Cardiac septum (tissue), 1 donor: Measurements from ENCODE around the gene ACSS1. TPM values are rescaled to one million over a fixed set of nuclear protein-coding genes. Genes with fewer than 3 reads are reported as not detected.
A peak's percentile ranks its signal among the peaks of the same experiment; 100 is the strongest.
"Not testable (repeated sequence)": the region's sequence is repeated elsewhere in the genome, so short reads cannot be mapped to it uniquely, and the experiment has no call there.

ENCODE experiments used
- DNase-seq: peaks from one replicate; pipeline ENCODE4 v3.0.0-alpha.2; 2020; ENCODE audit warnings: low spot score
- intact Hi-C: fragments of 100-400 bp; cut with DNase I; formaldehyde crosslinking; loops from one replicate; pipeline ENCODE4 v1.14.0; 2022
- total RNA-seq: library from RNA; stranded (reverse); fragmentation: NEBNext Ultra II Directional; extraction: Animal tissue kit (Norgen Biotek cat#: 25700); gene quantifications from one replicate; pipeline ENCODE4 v1.2.1, GENCODE V29; 2021
- donor health status: DM: no; HTN: no; CAD: no.

Gene ACSS1
- total RNA-seq, 1 donor from 2014 or later = 47.6 TPM

DNA sequence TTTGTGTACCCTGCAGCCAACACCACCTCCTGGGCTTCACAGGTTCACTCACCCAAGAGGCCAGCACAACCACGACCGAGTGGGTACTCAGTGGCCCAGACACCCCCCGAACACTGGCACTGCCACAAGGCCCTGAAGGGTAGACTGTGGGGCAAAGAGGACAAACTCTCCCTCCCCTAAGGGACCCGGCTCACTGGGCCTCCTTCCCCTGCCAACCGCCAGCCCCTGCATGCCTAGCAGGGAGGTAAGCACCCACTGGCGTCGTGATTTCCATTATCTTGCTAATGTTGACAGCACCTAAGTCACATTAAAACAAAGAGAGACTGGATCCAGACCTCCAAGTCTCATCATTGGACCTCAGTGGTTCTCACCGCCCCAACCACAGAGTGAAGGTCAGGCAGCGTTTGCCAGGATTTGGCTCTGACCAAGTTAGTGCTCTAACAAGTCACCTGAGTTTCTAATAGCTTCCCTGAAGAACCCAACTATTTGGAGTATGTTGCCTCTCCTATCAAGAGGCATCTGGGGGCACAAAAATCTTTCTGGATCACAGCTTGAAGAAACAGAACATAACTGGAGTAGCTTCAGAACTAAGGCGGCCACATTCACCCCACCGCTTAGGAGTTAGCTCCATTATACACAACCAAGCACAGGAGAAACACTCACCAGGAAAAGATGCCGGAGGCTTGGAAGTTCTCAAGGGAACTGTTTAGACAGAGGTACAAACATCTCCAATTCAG lies 51.3 kb downstream of the ACSS1 start:
- peak; percentile 66 for DNase-seq
- intact Hi-C loops = no loop called here

DNA sequence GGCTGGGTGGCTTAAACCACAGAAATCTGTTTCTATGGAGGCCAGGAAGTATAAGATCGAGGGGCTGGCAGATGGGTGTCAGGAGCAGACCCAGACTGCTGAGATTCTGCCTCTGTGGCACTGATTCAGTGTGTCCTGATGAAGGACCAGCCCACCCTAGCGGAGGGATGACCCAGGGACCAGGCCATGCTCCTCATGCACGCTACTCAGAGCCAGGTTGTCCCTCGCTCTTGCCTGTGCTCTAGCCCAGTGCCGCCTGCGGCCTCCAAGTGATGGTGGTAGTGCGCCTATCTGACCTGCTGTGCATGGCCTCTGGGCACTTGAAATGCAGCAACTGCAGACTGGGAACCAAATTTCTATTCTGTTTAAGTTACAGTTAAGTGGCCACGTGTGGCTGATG lies 52.3 kb downstream of the ACSS1 start:
- intact Hi-C loops = loop anchor here (2.0 kb wide), 1 partner anchor 15 kb away; no protein-coding TSS in a partner anchor
- peak; percentile 74 for DNase-seq

DNA sequence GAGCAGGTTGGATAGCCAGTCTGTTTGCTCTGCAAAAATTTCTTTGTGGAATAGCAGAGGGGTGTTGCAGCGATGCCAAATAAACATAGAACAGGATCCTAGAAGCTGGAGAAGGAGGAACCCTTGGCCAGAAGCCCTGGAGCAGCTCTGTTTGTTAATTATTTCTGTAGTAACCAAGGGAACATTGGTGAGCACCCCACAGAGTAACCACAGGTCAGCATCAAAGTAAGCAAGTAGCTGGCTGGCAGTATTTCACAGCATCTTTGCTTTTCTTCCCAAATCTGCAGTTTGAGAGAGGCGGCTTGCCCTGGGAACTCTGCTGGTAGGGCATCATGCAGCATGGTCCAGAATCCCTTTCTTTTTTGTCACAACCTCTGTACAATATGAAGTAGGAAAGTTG lies 52.7 kb downstream of the ACSS1 start:
- DNase-seq = peak; percentile 36
- intact Hi-C loops = loop anchor here (2.0 kb wide), 1 partner anchor 16 kb away; no protein-coding TSS in a partner anchor

DNA sequence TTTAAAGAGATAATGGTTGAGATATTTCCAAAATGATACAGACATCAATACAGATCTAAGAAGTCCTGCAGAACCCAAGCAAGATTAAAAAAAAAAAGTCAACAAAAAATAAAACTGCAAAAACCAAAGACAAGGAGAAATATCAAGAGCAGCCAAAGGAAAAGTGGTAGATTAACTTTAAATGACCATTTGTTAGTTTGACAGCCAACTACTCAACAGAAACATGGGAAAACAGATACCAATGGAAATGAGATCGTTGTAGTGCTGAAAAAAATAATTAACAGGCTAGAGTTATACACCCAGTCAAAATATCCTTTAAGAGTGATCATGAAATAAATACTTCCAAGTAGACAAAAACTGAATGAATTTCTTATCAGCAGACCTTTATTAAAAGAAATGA lies 54.9 kb downstream of the ACSS1 start:
- intact Hi-C loops = no loop called here
- no peak for DNase-seq

DNA sequence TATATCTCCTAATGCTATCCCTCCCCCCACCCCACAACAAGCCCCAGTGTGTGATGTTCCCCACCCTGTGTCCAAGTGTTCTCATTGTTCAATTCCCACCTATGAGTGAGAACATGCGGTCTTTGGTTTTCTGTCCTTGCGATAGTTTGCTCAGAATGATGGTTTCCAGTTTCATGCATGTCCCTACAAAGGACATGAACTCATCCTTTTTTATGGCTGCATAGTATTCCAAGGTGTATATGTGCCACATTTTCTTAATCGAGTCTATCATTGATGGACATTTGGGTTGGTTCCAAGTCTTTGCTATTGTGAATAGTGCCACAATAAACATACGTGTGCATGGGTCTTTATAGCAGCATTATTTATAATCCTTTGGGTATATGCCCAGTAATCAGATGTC lies 56.6 kb downstream of the ACSS1 start:
- DNase-seq, intact Hi-C loops: not testable (repeated sequence)

DNA sequence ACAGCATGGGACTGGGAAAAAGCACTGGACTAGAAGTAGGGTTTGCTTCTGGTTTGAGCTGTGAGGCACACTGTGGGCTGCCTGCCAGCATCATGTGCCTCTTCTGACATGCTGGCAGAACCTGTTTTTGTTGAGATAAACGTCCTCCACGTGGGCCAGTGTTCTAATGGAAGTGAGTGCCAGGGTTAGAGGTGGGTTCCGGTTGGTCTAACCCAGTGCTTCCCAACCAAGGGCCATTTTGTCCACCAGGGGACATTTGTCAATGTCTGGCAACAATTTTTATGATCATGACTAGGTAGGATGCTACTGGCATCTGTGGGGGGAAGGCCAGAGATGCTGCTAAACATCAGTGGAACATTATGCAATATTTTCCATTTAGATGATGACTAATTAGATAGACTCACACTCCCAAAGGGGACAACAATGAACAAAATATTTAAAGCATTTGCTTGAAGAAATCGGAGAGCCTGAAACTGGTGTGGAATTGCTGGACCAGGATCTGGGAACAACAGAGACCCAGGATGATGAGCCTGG lies 57.6 kb downstream of the ACSS1 start:
- DNase-seq = peak; percentile 73
- intact Hi-C loops = no loop called here

DNA sequence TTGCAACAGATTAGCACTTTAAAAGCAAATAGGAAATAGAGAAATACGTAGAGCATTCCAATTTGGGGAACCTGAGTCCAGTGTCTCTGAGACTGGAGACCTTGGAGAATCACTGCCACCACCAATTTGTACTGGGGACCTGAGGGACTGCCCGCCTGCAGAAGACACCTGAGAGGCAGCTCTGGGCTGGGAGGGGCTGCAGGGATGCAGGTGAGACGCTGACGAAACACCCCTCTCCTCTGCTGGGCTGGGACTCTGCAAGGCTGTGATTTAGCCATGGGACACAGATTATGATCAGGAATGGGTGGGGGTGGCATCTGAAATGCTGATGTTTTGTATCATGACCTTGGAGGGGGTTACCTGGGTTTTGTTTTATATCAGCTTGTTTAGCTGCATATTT lies 58.4 kb downstream of the ACSS1 start:
- intact Hi-C loops = no loop called here
- peak; percentile 38 for DNase-seq

DNA sequence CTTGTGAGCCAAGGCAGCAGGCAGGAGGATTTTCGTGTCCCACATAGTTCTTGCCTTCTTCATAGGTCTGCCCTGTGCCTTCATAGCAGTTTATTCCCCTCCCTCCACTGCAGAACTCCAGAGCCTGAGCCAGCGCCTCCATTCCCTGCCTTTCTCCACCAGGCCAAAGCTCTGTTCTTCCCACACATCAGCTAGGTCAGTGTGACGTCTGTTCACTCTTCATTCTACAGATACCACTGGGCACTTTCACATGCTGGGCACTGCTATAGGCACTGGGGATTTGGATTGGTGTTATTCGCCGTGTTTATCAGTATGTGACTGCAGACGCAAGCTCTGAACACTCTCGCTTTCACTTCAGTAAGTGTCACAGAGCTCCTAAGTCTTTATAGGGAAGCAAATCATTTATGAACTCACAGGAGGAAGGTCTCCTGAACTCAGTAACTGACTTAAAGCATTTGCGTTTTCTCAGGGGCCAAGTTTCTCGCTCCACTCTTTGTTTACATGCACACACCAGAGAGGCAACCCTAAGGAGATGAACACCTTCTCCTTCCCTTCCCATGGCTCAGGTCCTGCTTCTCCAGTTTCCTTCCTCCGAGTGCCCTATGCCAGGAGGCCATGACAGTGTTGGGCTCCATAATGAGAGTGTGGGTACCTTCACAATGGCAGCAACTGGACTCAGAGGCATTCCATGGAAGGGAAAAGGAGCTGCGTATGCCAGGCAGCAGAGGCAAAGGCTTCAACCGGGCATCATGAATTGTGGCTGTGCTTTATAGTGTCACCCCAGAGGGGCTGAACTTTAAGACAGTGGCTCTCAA lies 59.1 kb downstream of the ACSS1 start:
- peak; percentile 33 for DNase-seq
- intact Hi-C loops = no loop called here

DNA sequence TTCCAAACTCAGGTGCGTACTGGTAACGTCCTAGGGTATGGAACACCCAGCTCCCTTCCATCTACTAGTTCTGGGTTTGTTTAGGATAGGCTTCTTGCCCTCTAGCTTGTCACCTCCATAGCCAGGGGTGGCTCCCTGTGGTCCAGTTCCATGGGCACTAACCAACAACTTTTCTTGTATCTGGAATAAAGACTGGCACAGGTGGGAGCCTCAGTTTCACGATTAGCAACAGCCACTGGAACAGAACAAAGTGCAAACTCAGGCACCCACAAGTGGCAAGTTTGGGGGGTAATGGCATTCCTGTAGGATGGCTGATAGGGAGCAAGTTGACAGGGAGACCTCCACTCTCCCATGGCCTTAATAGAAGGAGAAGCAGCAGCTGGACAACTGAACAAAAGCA lies 59.8 kb downstream of the ACSS1 start:
- intact Hi-C loops = no loop called here
- DNase-seq = peak; percentile 27

DNA sequence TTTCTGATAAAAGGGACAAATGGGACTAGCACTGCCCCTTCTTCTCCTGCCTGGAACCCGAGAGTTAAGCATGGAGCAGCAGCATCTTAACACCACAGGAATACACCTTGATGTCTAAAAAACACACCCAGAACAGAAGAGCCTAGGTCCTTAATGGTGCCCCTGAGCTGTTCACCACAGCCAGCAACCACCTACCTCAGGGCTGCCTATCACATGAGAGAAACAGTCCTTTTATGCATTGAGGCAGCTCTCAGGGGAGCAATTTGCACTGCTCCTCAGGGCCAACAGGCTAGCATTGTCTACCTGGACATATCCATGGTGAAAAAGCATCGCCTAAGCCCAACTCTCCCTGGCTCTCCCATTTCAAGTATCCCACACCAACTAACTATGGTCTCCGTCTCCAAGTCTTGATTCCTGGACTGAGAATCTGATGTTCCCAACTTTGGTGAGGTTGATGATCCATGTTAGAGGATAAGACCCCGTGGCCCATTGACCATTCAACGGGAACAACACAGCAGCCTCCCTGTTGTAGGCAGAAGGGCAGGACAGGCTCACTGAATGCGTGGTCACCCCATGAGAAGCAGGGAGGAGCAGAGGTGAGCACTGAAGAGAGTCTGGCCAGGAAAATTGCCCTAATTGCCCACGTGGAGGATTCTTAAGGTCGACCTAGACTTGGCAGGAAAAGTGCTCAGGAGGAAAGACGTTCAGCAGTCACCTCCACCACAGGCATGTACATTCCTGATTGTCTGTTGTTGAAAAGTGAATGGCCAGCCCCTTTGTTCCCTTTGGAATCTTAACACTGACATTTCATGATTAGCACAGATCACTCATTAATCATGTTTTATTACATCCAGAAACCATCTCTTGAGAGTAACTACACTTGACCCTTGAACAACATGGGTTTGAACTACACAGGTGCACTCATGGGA lies 61.2 kb downstream of the ACSS1 start:
- peak; percentile 51 for DNase-seq
- intact Hi-C loops = no loop called here

DNA sequence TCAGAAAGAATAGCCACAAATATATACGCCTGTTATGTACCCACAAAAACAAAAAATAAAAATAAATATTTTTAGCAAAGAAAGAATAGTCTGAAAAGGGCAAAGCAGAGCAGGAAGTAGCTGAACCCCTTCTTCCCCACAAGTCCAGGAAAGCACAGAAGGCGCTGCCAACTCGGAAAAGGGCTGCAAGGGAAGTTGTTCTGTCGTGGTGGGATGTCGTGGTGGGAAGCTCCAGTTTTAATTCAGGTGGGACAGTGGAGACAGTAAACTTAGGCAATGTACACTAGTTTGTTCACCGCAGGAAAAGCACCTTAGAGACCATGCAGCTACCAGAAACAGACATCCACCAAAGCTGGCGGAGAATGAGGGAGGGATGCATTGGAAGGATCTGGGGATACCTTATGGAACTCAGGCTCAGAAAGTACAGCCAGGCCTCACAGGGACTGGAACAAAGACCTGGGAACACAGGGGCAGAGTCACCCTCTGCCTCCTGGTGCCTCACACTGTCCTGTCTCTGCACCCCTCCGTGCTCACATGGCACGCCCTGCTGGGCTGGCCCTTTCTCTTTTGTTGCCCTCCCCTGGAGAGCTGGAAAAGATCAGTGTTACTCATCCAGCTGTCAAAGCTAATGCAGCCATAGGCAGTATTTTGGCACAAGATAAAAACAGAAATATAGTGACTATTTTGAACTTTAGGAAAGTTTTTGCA lies 62.0 kb downstream of the ACSS1 start:
- intact Hi-C loops = loop anchor here (2.0 kb wide), 1 partner anchor 251 kb away; no protein-coding TSS in a partner anchor
- peak; percentile 70 for DNase-seq

DNA sequence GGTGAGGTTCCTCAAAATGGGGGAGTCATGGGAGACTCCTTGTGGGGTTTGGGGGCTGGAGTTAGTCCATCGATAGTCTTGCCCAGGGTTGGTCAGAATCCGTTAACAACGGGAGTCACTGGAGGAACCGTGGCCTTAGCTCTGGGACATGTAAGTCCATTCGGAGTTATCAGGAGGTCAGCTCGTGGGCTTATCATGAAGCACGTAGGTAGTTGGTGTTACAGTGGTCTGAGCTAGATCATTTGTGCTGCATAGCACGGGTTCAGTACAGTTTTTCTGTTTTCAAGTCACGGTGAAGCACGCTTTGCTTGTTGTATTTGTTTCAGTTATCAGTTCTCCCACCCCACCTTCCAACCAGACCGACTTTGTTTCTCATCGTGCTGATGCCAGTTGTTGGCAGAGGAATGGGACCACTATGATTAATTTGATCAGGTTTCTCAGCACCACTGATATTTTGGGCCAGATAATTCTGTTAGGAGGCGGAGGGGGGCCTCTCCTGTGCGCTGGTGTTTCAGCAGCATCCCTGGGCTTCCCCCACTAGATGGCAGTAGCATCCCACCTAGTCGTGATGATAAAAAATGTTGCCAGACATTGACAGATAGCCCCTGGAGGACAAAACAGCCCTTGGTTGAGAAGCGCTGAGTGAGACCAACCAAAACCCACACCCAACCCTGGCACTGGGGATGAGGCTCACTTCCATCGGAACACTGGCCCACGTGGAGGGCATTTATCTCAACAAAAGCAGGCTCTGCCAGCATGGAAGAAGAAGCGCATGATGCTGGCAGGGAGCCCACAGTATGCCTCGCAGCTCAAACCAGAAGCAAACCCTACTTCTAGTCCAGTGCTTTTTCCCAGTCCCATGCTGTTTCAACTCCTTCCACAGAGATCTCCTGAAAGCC lies 63.2 kb downstream of the ACSS1 start:
- intact Hi-C loops = loop anchor here (1.0 to 5.0 kb wide), 3 partner anchors 71 to 403 kb away; no protein-coding TSS in a partner anchor
- peak; percentile 87 for DNase-seq

DNA sequence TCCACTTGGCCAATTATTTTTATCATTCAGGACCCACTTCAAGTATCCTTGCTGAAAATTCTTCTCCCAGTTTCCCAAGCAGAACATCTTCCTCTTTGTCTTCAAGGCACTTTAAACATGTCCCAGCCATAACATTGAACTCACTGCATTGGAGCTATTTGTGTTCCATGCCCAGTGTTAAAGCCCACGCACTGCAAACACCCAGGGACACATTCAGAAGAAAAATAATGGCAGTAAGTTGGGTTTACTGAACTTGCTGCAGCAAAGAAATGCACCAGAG lies 63.8 kb downstream of the ACSS1 start:
- intact Hi-C loops = loop anchor here (1.0 to 5.0 kb wide), 3 partner anchors 71 to 403 kb away; no protein-coding TSS in a partner anchor

DNA sequence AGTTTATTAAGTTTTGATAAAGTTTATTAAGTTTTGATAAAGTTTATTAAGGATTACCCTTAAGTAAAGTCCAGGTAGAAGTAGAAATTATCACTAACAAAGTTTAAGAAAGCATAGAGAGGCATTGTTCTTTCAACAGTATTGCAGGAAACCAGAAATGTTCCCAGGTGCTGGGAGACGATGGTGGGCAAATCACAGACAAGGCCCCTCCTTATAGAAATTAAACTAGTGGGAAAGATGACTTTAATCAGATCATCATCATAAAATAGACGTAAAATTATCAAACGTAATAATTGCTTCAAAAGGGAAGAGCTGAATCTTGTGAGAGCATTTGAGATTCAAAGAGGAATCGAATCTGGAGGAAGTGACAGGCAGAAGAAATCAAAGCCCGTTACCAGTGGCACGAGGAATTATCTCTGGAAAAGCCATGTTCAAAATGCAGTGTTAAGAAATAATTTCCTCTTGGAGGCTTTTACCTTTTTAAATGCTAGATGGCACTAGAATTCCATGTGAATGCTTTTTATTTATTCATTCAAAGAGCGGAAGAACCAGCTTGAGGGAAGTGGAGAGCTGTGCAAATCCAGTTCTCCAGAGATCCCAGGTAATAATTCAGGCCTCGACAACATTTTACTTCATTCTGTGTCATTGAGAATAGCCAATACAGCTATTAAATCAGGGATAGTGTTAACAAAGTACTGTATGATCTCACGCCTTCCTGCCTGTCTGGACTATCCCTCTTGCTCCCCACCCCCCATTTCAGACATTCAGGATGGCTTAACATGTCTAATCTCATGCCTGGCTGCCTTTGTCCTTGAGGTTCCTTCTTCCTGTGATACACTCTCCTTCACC lies 64.4 kb downstream of the ACSS1 start:
- no peak for DNase-seq
- intact Hi-C loops = loop anchor here (1.0 to 5.0 kb wide), 5 partner anchors 65 to 404 kb away; partner anchors contain the start of gene ACSS1

More for the DNA sequence above, 63.8 kb downstream of the ACSS1 start:
- no peak for DNase-seq

DNA sequence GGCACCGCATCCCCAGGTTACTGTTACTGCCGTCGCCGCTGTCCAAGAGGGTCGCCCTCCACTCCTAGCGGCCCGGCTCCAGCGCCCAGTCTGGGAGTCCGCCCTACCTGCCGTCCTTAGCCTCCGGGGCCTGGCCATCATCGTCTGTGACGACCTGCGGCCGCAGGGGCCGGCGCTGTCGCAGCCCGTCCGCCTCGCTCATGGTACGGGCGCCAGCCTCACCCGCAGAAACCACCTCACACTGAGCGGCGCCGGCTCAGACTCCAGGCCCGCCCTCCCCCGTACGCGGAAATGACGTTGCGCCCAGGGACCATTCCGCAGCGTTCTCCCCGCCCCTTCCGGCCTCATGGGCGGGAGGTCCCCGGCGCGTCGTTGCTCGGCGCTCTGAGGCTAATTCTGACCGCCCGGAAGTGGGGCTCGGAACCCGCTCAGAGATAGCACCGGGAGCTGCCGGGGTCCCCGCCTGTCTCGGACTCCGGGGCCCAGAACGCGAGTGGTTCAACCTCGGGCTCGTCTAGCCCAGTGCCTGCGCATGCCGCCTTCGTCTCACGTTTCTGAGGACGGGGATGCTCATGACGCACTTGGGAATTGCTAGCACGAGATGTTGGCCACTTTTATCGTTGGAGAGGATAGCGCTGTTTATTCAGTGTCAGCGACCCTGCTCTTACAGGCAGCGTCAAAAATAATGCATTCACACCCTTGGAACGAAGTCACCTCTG lies 65.3 kb downstream of the ACSS1 start, which contains the start of gene APMAP:
TSS of gene APMAP (minus strand) at position 265 of the 719 bp plus-strand sequence. CDS start at position 202, 63 bp downstream.
- peak; percentile 99 for DNase-seq
- intact Hi-C loops = loop anchor here (2.0 to 5.0 kb wide), 3 partner anchors 66 to 405 kb away; partner anchors contain the start of gene ACSS1
